GM21576 (cell line): ENCODE results near the gene PELI2.

ENCODE experiments used
- ATAC-seq: cut with Tn5 transposase; IDR thresholded peaks from one replicate; pipeline ENCODE4 v1.9.1; 2021; ENCODE audit warnings: mild to moderate bottlenecking, moderate library complexity; ENCODE audit not compliant: unreplicated experiment

PELI2 gene

DNA sequence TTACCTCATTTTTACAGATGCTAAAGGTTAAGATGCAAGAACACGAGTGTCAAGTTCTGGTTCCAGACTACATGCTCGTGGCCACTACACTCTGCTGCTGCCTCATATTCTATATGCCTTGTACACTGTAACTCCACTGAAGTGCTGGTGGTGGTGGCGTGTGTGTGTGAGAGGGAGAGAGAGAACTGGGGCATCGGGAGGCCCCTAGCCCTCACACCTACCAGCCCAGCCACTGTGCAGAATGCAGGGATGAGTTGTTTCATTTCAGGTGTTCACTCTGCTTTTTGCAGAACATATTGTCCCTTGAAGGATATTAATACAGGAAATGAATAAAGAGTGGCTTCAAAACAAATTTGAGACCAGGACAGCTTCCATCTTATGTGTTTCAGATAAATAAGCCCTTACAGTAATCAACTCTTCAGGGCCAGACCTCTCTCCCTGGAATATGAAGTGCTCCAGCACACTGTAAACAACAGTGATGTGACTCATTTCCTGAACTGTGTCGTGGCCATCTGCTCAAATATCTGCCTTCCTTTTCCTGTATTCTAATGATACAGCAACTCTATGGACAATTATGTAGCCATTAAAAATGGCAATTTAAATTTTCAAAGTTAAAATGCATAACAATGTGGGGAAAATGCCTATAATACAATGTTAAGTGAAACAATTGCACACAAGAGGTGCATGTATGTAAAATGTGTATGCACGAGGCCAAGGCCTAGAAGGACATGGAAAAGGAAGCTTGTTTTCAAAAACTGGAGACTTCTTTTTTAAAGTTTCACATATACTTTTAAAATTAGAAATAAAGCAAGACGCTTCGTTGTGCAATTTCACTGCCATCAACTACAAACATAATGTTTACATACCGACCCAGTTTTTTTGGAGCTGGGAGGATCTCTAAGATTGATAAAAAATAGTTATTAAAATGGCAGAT is 215.4 kb downstream of the PELI2 start:
- no peak for ATAC-seq

DNA sequence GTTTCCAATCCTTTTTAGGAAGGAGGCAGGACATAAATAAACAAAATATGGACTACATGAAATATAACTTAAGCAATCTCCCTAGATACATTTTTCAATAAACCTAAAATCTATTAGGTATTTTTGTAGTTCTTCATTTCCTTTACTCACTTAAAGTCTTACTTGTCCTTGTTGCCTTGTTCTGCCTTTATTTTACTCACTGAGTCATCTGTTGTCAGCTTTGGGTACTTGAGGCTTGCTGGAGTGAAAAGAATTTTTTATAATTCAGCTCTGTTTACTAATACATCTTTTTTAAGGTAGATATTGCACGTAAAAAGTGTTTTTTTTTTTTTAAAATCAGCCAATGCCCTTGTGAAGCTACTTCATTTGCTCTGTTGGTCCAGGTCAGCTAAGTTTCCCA is 216.2 kb downstream of the PELI2 start:
- no peak for ATAC-seq

DNA sequence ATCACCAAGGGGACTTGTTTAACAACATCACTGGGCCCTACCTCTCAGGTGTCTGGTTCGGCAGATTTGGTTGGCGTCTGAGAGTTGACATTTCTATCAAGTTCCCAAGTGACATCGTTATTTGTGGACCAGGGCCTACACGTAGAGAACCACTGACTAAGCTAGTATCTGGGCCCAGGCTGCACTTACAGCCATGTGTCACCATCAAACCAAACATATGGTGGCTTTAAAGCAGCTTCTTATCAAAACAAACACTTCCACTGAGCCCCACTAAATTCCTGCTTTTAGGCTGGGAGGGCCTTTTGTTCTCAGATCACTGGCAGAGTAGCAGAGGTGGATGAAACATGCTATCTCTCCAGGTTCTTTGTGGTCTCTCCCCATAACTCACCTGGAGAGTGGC is 220.5 kb downstream of the PELI2 start:
- ATAC-seq, result no peak

DNA sequence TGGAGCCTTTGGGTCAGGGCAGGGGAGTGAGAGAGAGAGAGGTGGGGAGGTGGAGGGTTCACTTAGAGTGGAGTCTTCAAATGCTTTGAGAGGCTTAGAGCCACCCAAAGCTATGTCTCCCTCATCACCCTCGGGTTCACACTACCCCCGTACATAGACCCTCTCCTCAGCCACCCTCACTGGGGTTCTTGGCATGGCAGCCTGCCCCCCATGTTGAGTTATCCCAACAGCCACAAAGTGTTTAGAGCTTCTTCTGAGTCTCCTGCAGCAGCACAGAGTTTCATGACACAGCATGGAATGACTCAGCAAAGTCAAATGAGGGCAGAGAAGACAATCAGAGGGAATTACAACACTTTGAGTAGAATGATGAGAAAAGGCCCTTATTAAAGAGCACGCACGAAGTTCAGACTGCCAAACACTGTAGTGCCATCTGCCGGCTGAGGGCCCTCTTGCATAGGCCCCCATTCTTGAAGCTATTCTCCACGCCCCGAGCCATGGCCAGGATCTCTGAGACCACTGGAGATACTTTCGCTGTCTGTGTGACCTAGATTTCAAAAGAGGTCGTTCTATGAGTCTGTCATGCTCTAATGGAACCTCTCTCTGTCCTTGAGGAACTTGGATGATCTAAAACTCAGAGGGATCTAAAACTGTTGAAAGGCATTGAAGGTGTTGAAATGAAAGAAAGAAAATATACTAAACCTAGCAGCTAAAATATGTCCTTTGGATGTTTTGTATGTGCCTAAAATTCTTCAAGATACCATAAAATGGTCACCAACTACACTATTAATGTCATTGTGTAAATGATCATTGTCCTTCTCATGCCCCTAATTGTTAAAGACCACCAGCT is 221.9 kb downstream of the PELI2 start:
- ATAC-seq, result peak; percentile 69

DNA sequence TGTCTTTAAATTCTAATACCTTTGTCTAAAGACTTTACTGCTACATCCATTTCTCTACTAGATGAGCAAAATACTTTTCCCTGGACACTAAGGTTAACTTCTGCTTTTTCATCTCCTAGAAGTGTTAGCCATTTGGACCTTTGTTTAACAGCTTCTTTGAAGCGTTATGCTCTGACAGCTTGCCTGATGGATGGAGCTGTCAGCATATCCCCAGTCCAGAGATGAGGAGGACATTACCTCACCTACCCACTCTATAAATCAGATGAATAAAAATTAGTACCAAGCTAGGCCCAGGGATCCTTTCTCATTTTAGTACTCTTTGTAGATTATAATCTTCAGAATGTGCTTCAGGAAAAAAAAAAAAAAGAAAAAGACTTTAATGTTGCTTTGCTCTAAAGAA is 222.7 kb downstream of the PELI2 start:
- no peak for ATAC-seq

DNA sequence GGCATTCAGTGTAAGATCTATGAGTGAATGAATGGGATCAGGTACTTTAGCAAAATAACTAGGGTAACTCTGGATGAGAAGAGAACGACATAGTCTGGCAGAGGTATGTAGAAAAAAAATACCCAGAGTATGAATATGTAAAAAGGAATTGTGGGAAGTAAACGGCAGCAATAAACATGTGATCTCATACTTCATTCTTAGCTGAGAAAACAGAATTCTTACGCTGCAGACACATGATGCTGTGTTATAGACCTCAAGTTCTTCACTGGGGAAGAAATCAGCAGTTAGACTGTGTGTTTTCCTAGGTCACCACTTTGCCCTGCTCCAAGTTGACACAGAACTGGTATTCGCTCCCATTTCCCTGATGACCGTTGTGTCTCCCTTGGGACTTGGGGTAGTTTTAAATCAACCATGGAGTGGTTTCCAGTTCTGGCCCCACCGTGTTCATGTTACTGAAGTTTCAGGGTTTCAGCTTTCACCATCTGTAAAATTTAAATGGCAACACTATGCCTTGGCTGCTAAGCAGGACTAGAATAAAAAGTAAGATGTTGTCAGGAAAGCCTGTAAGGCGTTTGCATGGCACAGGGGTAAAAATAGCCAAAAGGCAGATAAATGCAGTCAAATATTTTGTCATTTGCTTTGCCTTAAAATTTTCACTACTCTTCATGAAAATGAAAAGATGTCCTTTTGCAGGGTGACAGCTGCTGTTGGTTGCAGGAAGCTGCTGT is 223.7 kb downstream of the PELI2 start:
- ATAC-seq, result peak; percentile 38

DNA sequence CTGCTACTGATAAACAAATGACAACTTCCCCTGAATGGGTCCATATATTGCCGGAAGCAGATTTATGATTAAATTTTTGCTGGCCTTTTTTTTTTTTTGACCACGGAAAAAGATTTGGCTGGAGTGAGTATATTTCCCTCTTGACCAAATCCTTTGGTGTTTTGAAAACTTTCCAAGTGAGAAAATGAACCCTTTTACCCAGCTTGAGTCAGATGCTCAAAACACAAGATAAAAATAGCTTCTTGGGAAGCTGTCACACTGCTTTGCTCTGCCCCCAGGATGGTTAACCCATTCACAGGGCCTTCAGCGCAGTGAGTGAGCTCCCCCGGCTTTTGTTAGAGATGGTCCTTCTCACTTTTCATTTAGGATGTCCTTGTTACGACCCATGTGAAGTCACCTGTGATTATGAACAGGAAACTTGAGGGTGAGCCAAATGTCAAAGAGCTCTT is 224.3 kb downstream of the PELI2 start:
- ATAC-seq, result peak; percentile 41

DNA sequence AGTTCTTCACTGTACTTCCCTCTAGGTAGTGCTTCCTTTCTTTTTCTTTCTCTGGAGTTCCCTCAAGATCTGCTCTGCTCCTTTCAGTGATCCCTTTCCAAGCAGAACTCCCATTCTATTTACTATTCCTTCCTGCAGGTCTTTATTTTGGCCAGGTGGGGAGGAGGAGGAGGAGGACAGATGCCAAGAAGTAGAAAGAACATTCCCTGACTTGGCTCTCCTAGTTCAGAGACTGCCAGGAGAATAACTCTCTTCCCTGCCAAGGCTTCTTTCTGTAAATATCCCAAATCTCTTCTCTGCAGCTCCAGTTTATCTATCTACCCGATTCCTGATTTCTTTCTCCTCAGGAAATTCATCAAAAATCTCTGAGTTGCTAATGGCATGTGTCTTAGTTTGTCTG is 231.7 kb downstream of the PELI2 start:
- no peak for ATAC-seq
